Upper lobe of left lung (tissue), 4 donors: Measurements from ENCODE around the gene GJA5.

Source experiments
- EP300 ChIP-seq, 4 donors: sonication (generic); formaldehyde crosslinking; IDR thresholded peaks; one replicate each; pipeline ENCODE4 v1.5.1; 2017; ENCODE audit warnings: antibody characterized with exemption in 4 of 4, control low read depth in 2 of 4
- POLR2A ChIP-seq, 4 donors: fragments of 450-650 bp; IDR thresholded peaks; one replicate each; pipeline ENCODE4 v1.5.1; 2016 to 2017; ENCODE audit warnings: antibody characterized with exemption in 4 of 4, mild to moderate bottlenecking in 2 of 4
- POLR2AphosphoS5 ChIP-seq, 2 donors: sonication (generic); formaldehyde crosslinking; IDR thresholded peaks; one replicate each; pipeline ENCODE4 v1.5.1; 2017; ENCODE audit warnings: antibody characterized with exemption in 2 of 2
- TF ChIP-seq, protein P1 (sequence below), 6 experiments: fragments of 450-650 bp in 4 of 6; fragments of 200-600 bp in 2 of 6; sonication (generic) in 2 of 6; IDR thresholded peaks; one replicate each; pipeline ENCODE4 v1.5.1; 2016 to 2019; ENCODE audit warnings: antibody characterized with exemption in 6 of 6

DNA sequence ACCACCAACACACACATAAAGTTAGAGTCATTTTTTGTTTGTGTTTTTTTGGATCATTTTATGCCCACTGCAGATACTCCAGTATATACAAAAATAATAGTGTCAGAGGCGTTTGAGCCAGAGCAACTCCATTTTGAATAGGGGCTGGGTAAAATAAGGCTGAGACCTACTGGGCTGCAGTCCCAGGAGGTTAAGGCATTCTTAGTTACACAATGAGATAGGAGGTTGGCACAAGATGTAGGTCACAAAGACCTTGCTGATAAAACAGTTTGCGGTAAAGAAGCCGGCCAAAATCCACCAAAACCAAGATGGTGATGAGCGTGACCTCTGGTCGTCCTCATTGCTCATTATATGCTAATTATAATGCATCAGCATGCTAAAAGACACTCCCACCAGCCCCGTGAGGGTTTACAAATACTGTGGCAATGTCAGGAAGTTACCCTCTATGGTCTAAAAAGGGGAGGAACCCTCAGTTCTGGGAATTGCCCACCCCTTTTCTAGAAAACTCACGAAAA is 40.6 kb downstream of the GJA5 start:
- TF ChIP-seq, protein P1, sequence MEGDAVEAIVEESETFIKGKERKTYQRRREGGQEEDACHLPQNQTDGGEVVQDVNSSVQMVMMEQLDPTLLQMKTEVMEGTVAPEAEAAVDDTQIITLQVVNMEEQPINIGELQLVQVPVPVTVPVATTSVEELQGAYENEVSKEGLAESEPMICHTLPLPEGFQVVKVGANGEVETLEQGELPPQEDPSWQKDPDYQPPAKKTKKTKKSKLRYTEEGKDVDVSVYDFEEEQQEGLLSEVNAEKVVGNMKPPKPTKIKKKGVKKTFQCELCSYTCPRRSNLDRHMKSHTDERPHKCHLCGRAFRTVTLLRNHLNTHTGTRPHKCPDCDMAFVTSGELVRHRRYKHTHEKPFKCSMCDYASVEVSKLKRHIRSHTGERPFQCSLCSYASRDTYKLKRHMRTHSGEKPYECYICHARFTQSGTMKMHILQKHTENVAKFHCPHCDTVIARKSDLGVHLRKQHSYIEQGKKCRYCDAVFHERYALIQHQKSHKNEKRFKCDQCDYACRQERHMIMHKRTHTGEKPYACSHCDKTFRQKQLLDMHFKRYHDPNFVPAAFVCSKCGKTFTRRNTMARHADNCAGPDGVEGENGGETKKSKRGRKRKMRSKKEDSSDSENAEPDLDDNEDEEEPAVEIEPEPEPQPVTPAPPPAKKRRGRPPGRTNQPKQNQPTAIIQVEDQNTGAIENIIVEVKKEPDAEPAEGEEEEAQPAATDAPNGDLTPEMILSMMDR (IDR thresholded peaks at IDR 0.05): no peak
- TF ChIP-seq POLR2A (IDR thresholded peaks at IDR 0.05): no peak
- TF ChIP-seq POLR2AphosphoS5 (IDR thresholded peaks at IDR 0.05): no peak
- TF ChIP-seq EP300 (IDR thresholded peaks at IDR 0.05): no peak
